HG02798 (cell line): ENCODE measurements around the gene RIPOR2.
"Not testable (repeated sequence)": the region's sequence is repeated elsewhere in the genome, so short reads cannot be mapped to it uniquely, and the experiment has no call there.

ENCODE experiments used
- ATAC-seq: cut with Tn5 transposase; IDR thresholded peaks from one replicate; pipeline ENCODE4 v1.9.1; 2021; ENCODE audit warnings: mild to moderate bottlenecking; ENCODE audit not compliant: unreplicated experiment, poor library complexity

RIPOR2 gene

GRCh38 chr6:24953726-24954125 is 18.0 kb upstream of the RIPOR2 start:
- no peak for ATAC-seq

DNA sequence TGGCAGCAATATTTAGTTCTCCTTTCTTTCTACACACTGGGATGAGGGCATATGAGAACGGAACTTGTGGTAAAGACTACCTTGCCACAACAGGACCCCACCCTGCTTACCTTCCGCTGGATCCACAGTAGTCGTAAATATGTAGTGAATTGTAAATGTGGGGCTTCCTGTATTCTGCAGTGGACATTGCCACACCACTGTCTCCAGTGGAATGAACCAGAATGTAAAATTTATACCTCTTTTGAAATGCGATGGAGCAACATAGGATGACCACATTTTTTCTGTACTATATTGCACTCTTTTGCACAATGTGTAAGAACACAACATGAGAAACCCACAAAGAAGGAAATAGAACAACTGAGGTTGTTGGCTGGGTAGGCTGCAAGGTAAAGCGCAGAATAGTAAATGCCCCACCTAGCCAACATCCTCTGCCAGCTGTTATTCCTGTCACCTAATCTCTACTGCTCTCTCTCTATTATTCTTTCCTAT is 16.1 kb upstream of the RIPOR2 start:
- no peak for ATAC-seq

GRCh38 chr6:24950218-24950941 is 14.6 kb upstream of the RIPOR2 start:
- ATAC-seq = no peak

- peak; percentile 98 for ATAC-seq
These were observed 13.3 kb upstream of the RIPOR2 start for GRCh38 chr6:24949020-24949569.

DNA sequence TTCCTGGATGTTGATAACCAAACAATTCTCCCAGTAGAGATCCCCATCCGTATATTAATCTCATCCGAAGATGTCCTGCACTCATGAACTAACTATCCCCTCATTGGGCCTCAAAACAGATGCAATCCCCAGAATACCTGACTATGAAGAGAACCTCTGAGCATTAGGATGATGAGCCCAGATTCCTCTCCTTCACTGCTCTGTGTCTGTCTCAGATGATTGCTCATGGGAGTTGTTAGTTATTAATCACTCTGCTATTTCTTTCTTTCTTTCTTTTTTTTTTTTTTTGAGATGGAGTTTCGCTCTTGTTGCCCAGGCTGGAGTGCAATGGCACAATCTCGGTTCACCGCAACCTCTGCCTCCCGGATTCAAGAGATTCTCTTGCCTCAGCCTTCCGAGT is 12.5 kb upstream of the RIPOR2 start:
- not testable (repeated sequence) for ATAC-seq

DNA sequence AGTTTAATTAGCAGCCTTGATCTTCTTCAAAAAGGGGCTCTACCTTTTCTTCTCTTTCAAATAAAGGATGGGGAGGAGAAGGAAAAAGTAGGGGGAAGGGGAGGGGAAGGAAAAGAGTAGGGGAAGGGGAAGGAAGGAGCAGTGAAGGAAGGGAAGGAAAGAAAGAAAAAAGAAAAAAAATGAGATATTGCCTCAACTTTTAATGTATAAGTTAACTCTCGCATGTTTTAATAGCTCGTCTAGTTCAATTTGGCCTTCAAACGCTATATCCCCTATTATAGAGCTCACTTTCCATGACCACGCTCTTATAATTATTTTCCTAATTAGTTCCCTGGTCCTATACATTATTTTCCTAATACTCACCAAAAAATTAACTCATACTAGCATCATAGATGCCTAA is 11.9 kb upstream of the RIPOR2 start:
- ATAC-seq = no peak

GRCh38 chr6:24945054-24945453 is 9.3 kb upstream of the RIPOR2 start:
- no peak for ATAC-seq

GRCh38 chr6:24943774-24944173 is 8.0 kb upstream of the RIPOR2 start:
- no peak for ATAC-seq

- no peak for ATAC-seq
These were observed 4.7 kb upstream of the RIPOR2 start for GRCh38 chr6:24940311-24940917.

DNA sequence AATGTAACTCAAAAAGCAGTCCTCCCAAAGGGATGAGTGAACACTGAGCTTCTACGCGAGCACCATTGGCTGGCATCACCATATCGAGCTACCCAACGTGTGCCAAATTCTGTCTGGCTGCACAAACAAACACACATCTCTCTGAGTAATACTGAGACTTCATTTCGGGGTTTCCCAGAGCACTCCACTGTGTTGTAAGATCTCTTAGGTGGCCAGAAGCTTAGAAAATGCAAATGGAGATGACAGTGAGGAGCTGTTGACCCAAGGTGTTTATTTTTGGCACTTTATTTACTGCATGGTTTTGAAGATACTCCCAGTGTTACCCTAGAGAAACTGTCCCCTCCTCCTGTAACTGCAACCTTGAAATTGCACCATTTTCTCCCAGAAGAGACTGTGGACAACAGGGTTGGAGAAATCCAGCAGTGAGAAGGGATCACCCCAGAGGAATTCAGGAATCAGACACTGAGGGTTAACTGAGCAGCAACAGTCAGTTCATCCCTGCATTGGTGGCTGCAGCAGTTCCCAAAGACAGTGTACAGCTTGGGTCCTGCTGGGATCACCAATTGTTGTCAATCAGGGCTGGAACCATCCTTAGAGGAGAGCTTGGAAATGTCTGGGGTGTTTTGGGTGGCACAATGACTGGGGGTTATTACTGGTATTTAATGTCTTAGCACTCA is 1.0 kb upstream of the RIPOR2 start:
- peak; percentile 80 for ATAC-seq

DNA sequence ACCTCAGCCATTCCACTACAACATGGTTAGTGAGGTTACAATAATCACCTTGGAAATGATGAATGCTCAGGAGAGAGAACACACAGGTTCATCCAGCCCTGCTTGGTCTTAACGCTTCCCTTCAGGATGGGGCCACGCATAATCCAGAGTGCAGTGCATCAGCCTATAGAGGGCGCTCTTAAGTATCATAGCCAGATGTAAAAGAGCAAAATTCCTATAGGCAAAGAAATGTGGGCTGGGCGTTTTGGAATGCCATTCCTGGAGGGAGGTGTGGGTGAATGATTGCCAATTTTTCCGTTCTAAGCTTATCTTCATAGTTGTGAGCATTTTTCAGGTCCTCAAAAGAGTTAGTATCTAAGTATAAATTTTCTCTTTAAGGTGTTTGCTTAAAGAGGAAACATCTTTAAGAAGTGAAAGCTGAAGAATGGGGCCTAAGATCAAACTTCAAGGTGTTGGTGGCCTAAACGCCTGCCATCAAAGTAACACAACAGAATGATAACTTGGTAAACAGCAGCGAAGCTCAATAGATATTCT is 1.8 kb downstream of the RIPOR2 start:
- no peak for ATAC-seq

- peak; percentile 1 for ATAC-seq
These were observed 2.5 kb downstream of the RIPOR2 start for GRCh38 chr6:24933266-24933665.

GRCh38 chr6:24932832-24933231 is 2.9 kb downstream of the RIPOR2 start:
- ATAC-seq = peak; percentile 28

DNA sequence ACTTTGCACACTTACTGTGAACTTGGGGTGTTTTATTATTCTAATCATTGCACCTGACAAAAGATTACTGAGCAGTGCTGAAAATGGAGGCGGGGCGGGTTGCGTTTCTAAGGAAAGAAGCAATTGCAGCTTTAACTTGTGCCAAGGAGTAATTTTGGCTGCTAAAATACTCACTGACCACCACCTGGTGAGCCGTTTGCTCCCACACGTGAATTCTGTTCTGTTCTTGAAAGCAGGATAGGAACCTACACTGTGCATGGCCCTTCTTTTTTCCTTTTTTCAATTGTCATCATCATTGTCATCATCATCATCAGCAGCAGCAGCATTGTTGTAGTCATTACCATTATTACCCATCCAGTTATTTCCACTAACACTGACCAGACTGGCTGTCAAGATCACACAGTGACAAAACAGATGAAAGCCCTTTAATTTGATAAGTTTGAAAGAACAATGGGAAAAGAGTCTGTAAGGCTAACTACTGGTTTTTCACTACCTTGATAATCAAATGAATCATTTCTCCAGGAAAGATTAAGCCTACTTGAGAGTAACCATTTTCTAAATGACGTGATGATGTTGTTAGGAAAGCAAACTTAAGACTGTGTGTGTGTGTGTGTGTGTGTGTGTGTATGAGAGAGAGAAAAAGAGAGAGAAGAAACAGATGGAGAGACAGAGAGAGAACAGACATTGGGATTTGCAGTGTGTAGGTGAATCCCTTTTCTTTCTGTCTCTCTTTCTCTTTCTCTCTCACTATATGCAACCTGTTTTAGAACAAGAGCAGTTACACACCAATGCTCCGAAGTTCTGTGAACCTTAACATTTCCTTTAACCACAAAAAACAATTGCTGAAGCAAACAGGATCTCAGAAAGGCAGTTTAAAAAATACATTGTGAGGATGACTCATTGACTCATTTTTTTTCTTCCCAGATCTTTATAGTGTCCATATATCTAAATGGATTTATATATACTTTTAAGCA is 3.8 kb downstream of the RIPOR2 start:
- peak; percentile 21 for ATAC-seq

DNA sequence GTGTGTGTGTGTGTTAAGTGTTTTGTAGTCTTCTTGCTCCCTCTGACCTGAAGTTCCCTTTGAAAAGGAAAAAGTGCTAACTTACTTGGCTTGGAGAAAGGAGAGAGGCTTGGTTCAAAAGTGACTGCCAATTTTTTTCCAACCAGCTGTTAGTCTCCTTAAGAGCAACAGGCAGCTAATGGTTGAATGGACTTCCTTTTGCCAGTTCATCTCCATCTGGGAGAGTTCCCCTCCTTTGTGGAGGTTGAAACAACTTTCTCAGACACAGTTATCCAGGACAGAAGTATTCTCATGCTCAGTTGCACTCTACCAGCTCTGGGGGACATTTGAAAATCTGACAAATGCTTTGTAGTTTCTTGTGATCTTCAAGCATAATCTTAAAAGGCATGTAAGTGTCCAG is 4.5 kb downstream of the RIPOR2 start:
- no peak for ATAC-seq

- ATAC-seq = no peak
These were observed 5.3 kb downstream of the RIPOR2 start for GRCh38 chr6:24930431-24930871.

DNA sequence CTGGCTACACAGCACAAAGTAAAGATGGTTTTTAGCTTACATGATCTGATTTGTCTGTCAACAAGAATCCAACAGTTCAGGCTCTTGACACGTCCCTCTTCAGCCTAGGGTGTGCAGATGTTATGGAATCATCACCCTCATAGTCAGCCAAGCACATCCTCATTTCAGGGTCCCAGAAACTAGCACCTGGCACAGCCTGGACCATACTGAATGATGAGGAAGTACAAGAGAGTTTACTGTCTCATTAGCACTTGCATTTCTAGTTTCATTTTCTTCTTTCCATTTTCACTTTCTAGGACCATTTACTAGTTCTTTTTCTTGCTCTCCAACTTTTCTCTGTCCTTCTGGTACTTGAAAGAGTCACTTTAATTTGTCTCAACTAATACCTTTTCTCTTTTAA is 6.5 kb downstream of the RIPOR2 start:
- ATAC-seq = peak; percentile 48

- ATAC-seq = no peak
These were observed 7.6 kb downstream of the RIPOR2 start for GRCh38 chr6:24927985-24928745.
